ENCODE results near the gene PLAC8L1. TPM values are rescaled to one million over a fixed set of nuclear protein-coding genes. Genes with fewer than 3 reads are reported as not detected.
A peak's percentile ranks its signal among the peaks of the same experiment; 100 is the strongest.

The PLAC8L1 gene
- total RNA-seq, 3 donors from 2014 or later: 0.70 TPM; not detected in 2

- DNase-seq: no peak
- no peaks in the 10 kb centered on the region for H3K9me3 ChIP-seq
- H3K36me3 ChIP-seq (ENCODE audit: low read depth): no peaks in the 10 kb centered on the region
- no peak for ATAC-seq
- no peak overlapping the region for H3K4me3 ChIP-seq
- intact Hi-C loops (cut with DNase I, micrococcal nuclease): no loop called here
- no peak for TF ChIP-seq CTCF (IDR thresholded peaks at IDR 0.05)
- peaks cover 12% of the 10 kb centered on the region for H3K4me1 ChIP-seq (ENCODE audit: low read depth)
Measured at GRCh38 chr5:146052780-146053179, 52.6 kb downstream of the PLAC8L1 start.

DNA sequence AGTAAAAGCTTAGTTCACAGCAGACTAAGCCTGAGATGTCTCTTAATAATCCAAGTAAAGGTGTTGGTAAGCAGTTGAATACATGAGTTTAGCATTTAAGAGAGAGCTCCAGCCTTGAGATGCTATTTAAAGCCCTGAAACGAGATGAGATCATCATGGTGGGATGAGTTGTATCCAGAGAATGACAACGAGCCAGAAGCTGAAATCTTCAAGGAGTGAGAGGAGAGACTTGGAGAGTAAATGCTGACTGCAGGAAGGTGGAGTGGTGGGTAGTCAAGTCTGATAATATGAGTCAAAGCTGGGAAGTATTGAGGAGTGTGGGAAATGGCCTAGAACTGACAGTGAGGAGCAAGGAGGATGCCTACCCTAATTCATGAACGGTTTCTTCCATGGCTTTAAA lies 53.7 kb downstream of the PLAC8L1 start:
- Histone ChIP-seq H3K4me1 (ENCODE audit: low read depth) (peaks cover 16% of the 10 kb centered on the region), H3K4me3 (no peak overlapping the region), H3K36me3 (ENCODE audit: low read depth) (no peaks in the 10 kb centered on the region), H3K9me3 (no peaks in the 10 kb centered on the region)
- no peak for TF ChIP-seq CTCF (IDR thresholded peaks at IDR 0.05)
- DNase-seq (no peak), ATAC-seq (no peak)
- intact Hi-C loops (cut with DNase I, micrococcal nuclease): no loop called here

GRCh38 chr5:146050086-146050485 lies 55.3 kb downstream of the PLAC8L1 start:
- DNase-seq: no peak
- TF ChIP-seq CTCF (IDR thresholded peaks at IDR 0.05): no peak
- Histone ChIP-seq H3K4me1 (ENCODE audit: low read depth) (peaks cover 16% of the 10 kb centered on the region), H3K36me3 (ENCODE audit: low read depth) (no peaks in the 10 kb centered on the region), H3K9me3 (no peaks in the 10 kb centered on the region), H3K4me3 (no peak overlapping the region)
- no peak for ATAC-seq
- intact Hi-C loops (cut with DNase I, micrococcal nuclease): no loop called here

GRCh38 chr5:146049704-146050026 lies 55.7 kb downstream of the PLAC8L1 start:
- intact Hi-C loops (cut with DNase I, micrococcal nuclease): no loop called here
- Histone ChIP-seq H3K36me3 (ENCODE audit: low read depth) (no peaks in the 10 kb centered on the region), H3K4me3 (no peak overlapping the region), H3K4me1 (ENCODE audit: low read depth) (peaks cover 16% of the 10 kb centered on the region), H3K9me3 (no peaks in the 10 kb centered on the region)
- TF ChIP-seq CTCF (IDR thresholded peaks at IDR 0.05): no peak
- ATAC-seq (no peak), DNase-seq (no peak)

- peak; percentile 62 for ATAC-seq
- Histone ChIP-seq H3K9me3 (no peaks in the 10 kb centered on the region), H3K4me1 (ENCODE audit: low read depth) (peaks cover 16% of the 10 kb centered on the region), H3K36me3 (ENCODE audit: low read depth) (no peaks in the 10 kb centered on the region), H3K4me3 (no peak overlapping the region)
- intact Hi-C loops (cut with DNase I, micrococcal nuclease): no loop called here
- TF ChIP-seq CTCF (IDR thresholded peaks at IDR 0.05): no peak
- DNase-seq: peak in 2 of 3 donors; percentile 64 to 77
Measured at GRCh38 chr5:146048994-146049703, 56.2 kb downstream of the PLAC8L1 start.

GRCh38 chr5:146047396-146047795 lies 58.0 kb downstream of the PLAC8L1 start:
- ATAC-seq (peak; percentile 86), DNase-seq (peak; percentile 72 to 81 (median 78))
- intact Hi-C loops (cut with DNase I, micrococcal nuclease): no loop called here
- H3K4me3 ChIP-seq: no peak overlapping the region
- TF ChIP-seq CTCF (IDR thresholded peaks at IDR 0.05): no peak
- no peaks in the 10 kb centered on the region for H3K9me3 ChIP-seq
- peaks cover 27% of the 10 kb centered on the region for H3K4me1 ChIP-seq (ENCODE audit: low read depth)
- H3K36me3 ChIP-seq (ENCODE audit: low read depth): no peaks in the 10 kb centered on the region

All from mucosa of descending colon (tissue), 3 donors.